ENCODE data around the gene TWNK.
"Not testable (repeated sequence)": the region's sequence is repeated elsewhere in the genome, so short reads cannot be mapped to it uniquely, and the experiment has no call there.

- not testable (repeated sequence) for TF ChIP-seq JUN (IDR thresholded peaks at IDR 0.05; ENCODE audit: borderline replicate concordance, insufficient read depth, insufficient read length, low read depth); POLR2A (IDR thresholded peaks at IDR 0.05; ENCODE audit: low read depth, low read length); CTCF (IDR thresholded peaks at IDR 0.05; ENCODE audit: extremely low read depth in 1 of 2, insufficient read depth in 1 of 2, low read depth in 1 of 2, low read length in 2 of 2)
Measured at GRCh38 chr10:101034404-101034803, 47.1 kb downstream of the TWNK start.
